Measurements from ENCODE around the gene METTL8. TPM values are rescaled to one million over a fixed set of nuclear protein-coding genes. Genes with fewer than 3 reads are reported as not detected.

The METTL8 gene
- total RNA-seq, 1 donor from 2014 or later, result 31.5 TPM

GRCh38 chr2:171475979-171476378 lies 42.2 kb upstream of the METTL8 start:
- H3K4me3 ChIP-seq (ENCODE audit: low read depth, low read length), result no peak overlapping the region
- no peak for DNase-seq (ENCODE audit: low read depth)
- TF ChIP-seq CTCF (conservative IDR thresholded peaks at IDR 0.05; ENCODE audit: low read depth, low read length), result no peak

DNA sequence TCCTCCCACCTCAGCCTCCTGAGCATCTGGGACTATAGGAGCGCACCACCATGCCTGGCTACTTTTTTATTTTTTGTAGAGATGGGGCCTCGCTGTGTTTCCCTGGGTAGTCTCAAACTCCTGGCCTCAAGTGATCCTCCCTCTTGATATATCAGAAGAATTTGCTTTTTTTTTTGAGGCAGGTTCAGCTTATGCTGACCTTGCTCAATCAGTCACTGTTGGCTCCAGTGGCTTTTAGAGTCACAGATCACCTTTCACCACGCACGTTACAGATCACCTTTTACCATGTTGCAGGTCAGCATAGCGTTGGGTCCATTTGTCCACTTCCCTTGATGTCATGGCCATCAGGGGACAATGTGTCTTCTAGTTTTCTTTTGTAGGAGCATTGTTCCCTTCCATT lies 36.3 kb upstream of the METTL8 start:
- H3K4me3 ChIP-seq (ENCODE audit: low read depth, low read length), result no peak overlapping the region
- TF ChIP-seq CTCF (conservative IDR thresholded peaks at IDR 0.05; ENCODE audit: low read depth, low read length), result no peak
- no peak for DNase-seq (ENCODE audit: low read depth)

DNA sequence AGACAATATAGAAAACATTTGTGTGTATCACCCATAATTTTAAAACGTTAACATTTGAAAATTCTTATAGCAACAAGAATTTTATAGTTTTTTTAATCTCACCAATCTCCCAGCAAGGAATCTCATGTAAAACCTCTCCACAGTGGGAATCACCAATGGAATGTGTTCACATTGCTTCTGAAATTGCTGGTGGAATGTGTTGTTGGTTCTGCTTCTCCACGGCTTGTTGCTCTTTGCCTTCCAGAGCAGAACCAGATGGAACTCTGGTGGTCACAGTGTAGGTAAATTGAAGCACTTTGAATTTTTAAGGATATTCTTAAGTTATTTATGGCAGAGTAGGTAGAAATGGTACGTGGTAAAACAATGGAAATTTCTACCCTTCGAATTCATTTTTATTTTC lies 35.4 kb upstream of the METTL8 start:
- no peak for TF ChIP-seq CTCF (conservative IDR thresholded peaks at IDR 0.05; ENCODE audit: low read depth, low read length)
- no peak for DNase-seq (ENCODE audit: low read depth)

DNA sequence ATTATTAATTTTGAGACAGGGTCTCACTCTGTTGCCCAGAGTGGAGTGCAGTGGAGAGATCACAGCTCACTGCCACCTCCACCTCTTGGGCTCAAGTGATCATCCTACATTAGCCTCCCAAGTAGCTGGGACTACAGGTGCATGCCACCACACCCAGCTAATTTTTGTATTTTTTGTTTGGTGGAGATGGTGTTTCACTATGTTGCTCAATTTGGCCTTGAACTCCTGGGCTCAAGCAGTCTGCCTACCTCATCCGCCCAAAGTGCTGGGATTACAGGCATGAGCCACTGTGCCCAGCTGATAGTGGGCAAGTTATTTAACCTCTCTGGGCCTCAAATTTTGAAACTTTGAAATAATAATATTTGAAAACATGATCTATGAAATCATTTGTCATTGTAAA lies 26.7 kb upstream of the METTL8 start:
- no peak overlapping the region for H3K4me3 ChIP-seq (ENCODE audit: low read depth, low read length)
- TF ChIP-seq CTCF (conservative IDR thresholded peaks at IDR 0.05; ENCODE audit: low read depth, low read length), result no peak
- DNase-seq (ENCODE audit: low read depth), result no peak

More for the DNA sequence above, 35.4 kb upstream of the METTL8 start:
- no peak overlapping the region for H3K4me3 ChIP-seq (ENCODE audit: low read depth, low read length)

DNA sequence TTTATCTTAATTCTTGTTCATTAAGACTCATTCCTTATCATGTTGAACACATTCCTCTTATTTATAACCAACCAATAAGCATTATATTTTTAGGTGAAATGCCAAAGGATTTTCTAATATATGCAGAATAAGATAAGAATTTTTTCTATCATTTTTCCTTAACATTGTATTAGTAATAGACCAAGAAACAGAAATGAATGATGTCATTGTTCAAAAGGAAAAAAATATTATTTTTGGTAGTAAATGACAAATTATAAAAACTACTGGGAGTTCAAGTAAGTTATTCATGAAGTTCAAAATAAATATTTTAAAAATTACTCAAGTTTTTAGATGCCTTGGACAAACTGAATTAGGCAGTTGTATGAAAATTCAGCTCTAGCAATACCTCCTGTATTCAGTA lies 25.7 kb upstream of the METTL8 start:
- no peak overlapping the region for H3K4me3 ChIP-seq (ENCODE audit: low read depth, low read length)
- DNase-seq (ENCODE audit: low read depth), result no peak
- TF ChIP-seq CTCF (conservative IDR thresholded peaks at IDR 0.05; ENCODE audit: low read depth, low read length), result no peak

DNA sequence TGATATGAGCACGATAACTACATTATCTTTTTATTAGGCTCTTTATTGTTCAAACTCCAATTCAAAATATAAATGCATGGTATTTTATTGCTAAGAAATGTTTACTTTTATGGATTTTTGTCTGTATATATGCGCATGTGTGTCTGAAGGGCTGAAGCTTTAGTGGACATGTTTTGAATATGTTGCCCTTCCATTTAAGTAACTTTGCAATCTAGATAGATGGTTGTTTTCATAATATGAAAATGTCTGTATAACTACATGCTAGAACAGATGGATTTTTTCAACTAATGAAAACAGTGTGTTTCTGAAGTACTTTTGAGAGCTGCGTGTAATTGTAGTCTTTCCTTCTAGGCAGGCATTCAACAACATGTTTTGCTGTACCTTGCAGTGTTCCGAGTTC lies 19.0 kb upstream of the METTL8 start:
- no peak for TF ChIP-seq CTCF (conservative IDR thresholded peaks at IDR 0.05; ENCODE audit: low read depth, low read length)
- DNase-seq (ENCODE audit: low read depth), result no peak
- H3K4me3 ChIP-seq (ENCODE audit: low read depth, low read length), result no peak overlapping the region

DNA sequence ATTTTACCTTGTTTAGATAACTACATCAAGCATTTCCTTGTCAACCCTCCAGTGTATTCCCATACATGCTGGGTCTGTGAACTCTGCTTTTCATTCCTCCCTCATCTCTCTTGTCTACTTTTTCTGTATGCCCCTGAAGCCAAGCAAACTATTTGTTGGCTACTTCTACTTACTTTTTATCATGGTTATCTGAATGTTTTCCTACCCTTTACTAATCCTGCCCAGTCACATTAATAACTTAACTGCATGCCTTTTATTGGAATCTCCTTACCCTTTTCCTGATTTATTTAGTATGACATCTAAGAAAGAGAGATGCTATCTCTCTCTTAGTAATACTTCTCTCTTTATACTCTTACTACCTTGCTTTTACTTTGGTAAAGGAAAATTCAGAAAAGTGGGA lies 17.3 kb upstream of the METTL8 start:
- TF ChIP-seq CTCF (conservative IDR thresholded peaks at IDR 0.05; ENCODE audit: low read depth, low read length), result no peak
- H3K4me3 ChIP-seq (ENCODE audit: low read depth, low read length), result no peak overlapping the region
- no peak for DNase-seq (ENCODE audit: low read depth)
